Suprapubic skin (tissue), 4 donors: Measurements from ENCODE around the gene SEMA4G. TPM values are rescaled to one million over a fixed set of nuclear protein-coding genes. Genes with fewer than 3 reads are reported as not detected.

Experiments
- DNase-seq, 2 donors: peaks; one replicate each; pipeline ENCODE4 v3.0.0-alpha.2; 2019; ENCODE audit warnings: low spot score in 2 of 2
- H3K27ac ChIP-seq: fragments of 200-600 bp; sonication (generic); one replicate; pipeline ENCODE4 v1.5.1; 2019
- H3K27me3 ChIP-seq: fragments of 200-600 bp; sonication (generic); one replicate; pipeline ENCODE4 v1.5.1; 2019
- H3K36me3 ChIP-seq: fragments of 200-600 bp; sonication (generic); one replicate; pipeline ENCODE4 v1.5.1; 2019
- H3K4me1 ChIP-seq: fragments of 200-600 bp; sonication (generic); one replicate; pipeline ENCODE4 v1.5.1; 2019
- H3K4me3 ChIP-seq: fragments of 200-600 bp; sonication (generic); one replicate; pipeline ENCODE4 v1.5.1; 2019; ENCODE audit warnings: mild to moderate bottlenecking
- H3K9me3 ChIP-seq: fragments of 200-600 bp; sonication (generic); one replicate; pipeline ENCODE4 v1.5.1; 2019
- CTCF ChIP-seq, 2 donors: fragments of 200-600 bp in 1 of 2; fragments of 450-650 bp in 1 of 2; sonication (generic) in 1 of 2; IDR thresholded peaks; one replicate each; pipeline ENCODE4 v1.5.1; 2016 to 2019; ENCODE audit warnings: antibody characterized with exemption in 2 of 2, mild to moderate bottlenecking in 1 of 2, moderate library complexity in 1 of 2
- EP300 ChIP-seq: sonication (generic); formaldehyde crosslinking; IDR thresholded peaks from one replicate; pipeline ENCODE4 v1.6.1; 2017; ENCODE audit warnings: antibody characterized with exemption
- POLR2A ChIP-seq, 2 donors: fragments of 450-650 bp; IDR thresholded peaks; one replicate each; pipeline ENCODE4 v1.6.1; 2017; ENCODE audit warnings: antibody characterized with exemption in 2 of 2, mild to moderate bottlenecking in 2 of 2, moderate library complexity in 2 of 2
- POLR2AphosphoS5 ChIP-seq, 3 donors: sonication (generic); formaldehyde crosslinking; IDR thresholded peaks; one replicate each; pipeline ENCODE4 v1.6.1; 2017; ENCODE audit warnings: antibody characterized with exemption in 3 of 3
- WGBS: methylation state at CpG from one replicate; pipeline ENCODE4 v1.1.5; 2018; 5-methylcytosine and 5-hydroxymethylcytosine counted together
- total RNA-seq, 4 donors: library from RNA; depleted of rRNA; stranded (reverse); fragments of >200 nt; gene quantifications; one replicate each; pipeline ENCODE4 v1.1.0, GENCODE V29; 2016

SEMA4G gene
- total RNA-seq, 4 donors from 2014 or later, result 19.2 to 36.3 (median 30.1) TPM

GRCh38 chr10:100976906-100977305 lies 7.6 kb downstream of the SEMA4G start:
- H3K4me3 ChIP-seq, result no peak overlapping the region
- H3K4me1 ChIP-seq, result no peaks in the 10 kb centered on the region
- H3K9me3 ChIP-seq, result no peaks in the 10 kb centered on the region
- H3K36me3 ChIP-seq, result peaks cover 23% of the 10 kb centered on the region
- H3K27me3 ChIP-seq, result no peaks in the 10 kb centered on the region
- no peak overlapping the region for H3K27ac ChIP-seq
- no peak for TF ChIP-seq EP300
- DNase-seq, result peak in 1 of 2 donors; percentile 9
- 62% methylated on average over 3 of the region's 3 CpGs for WGBS

- H3K27me3 ChIP-seq, result no peaks in the 10 kb centered on the region
- no peaks in the 10 kb centered on the region for H3K9me3 ChIP-seq
- 83% methylated on average over 6 of the region's 6 CpGs for WGBS
- no peak for TF ChIP-seq CTCF (IDR thresholded peaks at IDR 0.05)
- no peak for TF ChIP-seq POLR2A (IDR thresholded peaks at IDR 0.05)
- no peak for TF ChIP-seq EP300
- TF ChIP-seq POLR2AphosphoS5 (IDR thresholded peaks at IDR 0.05), result no peak
- H3K36me3 ChIP-seq, result peaks cover 23% of the 10 kb centered on the region
- H3K27ac ChIP-seq, result no peak overlapping the region
- DNase-seq, result peak; percentile 38 to 52
- H3K4me1 ChIP-seq, result no peaks in the 10 kb centered on the region
- no peak overlapping the region for H3K4me3 ChIP-seq
Observed at GRCh38 chr10:100977436-100977835, 8.1 kb downstream of the SEMA4G start.

GRCh38 chr10:100978121-100978900 lies 9.0 kb downstream of the SEMA4G start:
- Histone ChIP-seq H3K4me3 (no peak overlapping the region), H3K36me3 (peaks cover 30% of the 10 kb centered on the region), H3K27me3 (no peaks in the 10 kb centered on the region), H3K27ac (no peak overlapping the region), H3K9me3 (no peaks in the 10 kb centered on the region), H3K4me1 (no peaks in the 10 kb centered on the region)
- no peak for TF ChIP-seq CTCF (IDR thresholded peaks at IDR 0.05)
- WGBS, result 90% methylated on average over 13 of the region's 13 CpGs
- DNase-seq, result peak; percentile 44 to 46

- H3K4me1 ChIP-seq, result no peaks in the 10 kb centered on the region
- H3K9me3 ChIP-seq, result no peaks in the 10 kb centered on the region
- no peak overlapping the region for H3K27ac ChIP-seq
- WGBS, result 78% methylated on average over 4 of the region's 10 CpGs
- H3K27me3 ChIP-seq, result no peaks in the 10 kb centered on the region
- no peak for TF ChIP-seq CTCF (IDR thresholded peaks at IDR 0.05)
- peaks cover 35% of the 10 kb centered on the region for H3K36me3 ChIP-seq
- no peak overlapping the region for H3K4me3 ChIP-seq
- peak; percentile 24 to 54 for DNase-seq
Observed at GRCh38 chr10:100978901-100979195, 9.5 kb downstream of the SEMA4G start.

- TF ChIP-seq EP300, result no peak
- no peak for TF ChIP-seq CTCF (IDR thresholded peaks at IDR 0.05)
- no peak for TF ChIP-seq POLR2AphosphoS5 (IDR thresholded peaks at IDR 0.05)
- TF ChIP-seq POLR2A (IDR thresholded peaks at IDR 0.05), result no peak
- H3K27me3 ChIP-seq, result no peaks in the 10 kb centered on the region
- no peaks in the 10 kb centered on the region for H3K4me1 ChIP-seq
- peaks cover 39% of the 10 kb centered on the region for H3K36me3 ChIP-seq
- H3K27ac ChIP-seq, result no peak overlapping the region
- no peak overlapping the region for H3K4me3 ChIP-seq
- H3K9me3 ChIP-seq, result no peaks in the 10 kb centered on the region
- WGBS, result 97% methylated on average over 8 of the region's 16 CpGs
- DNase-seq, result peak; percentile 57 to 69
Observed at GRCh38 chr10:100979791-100980272, 10.5 kb downstream of the SEMA4G start.

GRCh38 chr10:100980311-100980710 lies 11.0 kb downstream of the SEMA4G start:
- no peak overlapping the region for H3K4me3 ChIP-seq
- no CpG with 5 or more reads among the region's 2 CpGs for WGBS
- no peaks in the 10 kb centered on the region for H3K4me1 ChIP-seq
- peak in 1 of 2 donors; percentile 35 for DNase-seq
- TF ChIP-seq POLR2AphosphoS5 (IDR thresholded peaks at IDR 0.05) (no peak), CTCF (IDR thresholded peaks at IDR 0.05) (no peak), POLR2A (IDR thresholded peaks at IDR 0.05) (no peak)
- no peaks in the 10 kb centered on the region for H3K27me3 ChIP-seq
- no peaks in the 10 kb centered on the region for H3K9me3 ChIP-seq
- peaks cover 39% of the 10 kb centered on the region for H3K36me3 ChIP-seq
- no peak overlapping the region for H3K27ac ChIP-seq
